A549 (cell line): ENCODE data around the gene HTT-AS. TPM values are rescaled to one million over a fixed set of nuclear protein-coding genes. Genes with fewer than 3 reads are reported as not detected.

ENCODE experiments used
- ATAC-seq, 2 experiments: fragments of 200-7000 bp in 1 of 2; fragments of >200 bp in 1 of 2; cut with Nextera tagmentation in 1 of 2; cut with Tn5 transposase in 1 of 2; 3 replicates each; pipeline versions ENCODE4 v1.8.0 to v1.9.1; 2018 to 2020; ENCODE audit warnings: mild to moderate bottlenecking in 1 of 2, moderate library complexity in 1 of 2
- CTCF ChIA-PET: fragments of 300-600 bp; sonication (Branson Sonifier 250); formaldehyde crosslinking; extraction: SDS; loops from one replicate; lab custom pipeline; 2021; ENCODE audit warnings: antibody characterized with exemption, inconsistent platforms; lab: Yijun Ruan, JAX
- POLR2A ChIA-PET: fragments of 350-600 bp; formaldehyde crosslinking; extraction: SDS; loops from one replicate; lab custom pipeline; 2021; ENCODE audit warnings: antibody characterized with exemption, inconsistent platforms; lab: Yijun Ruan, JAX
- DNase-seq, 2 experiments: peaks; one replicate each; pipeline versions ENCODE4 v3.0.0 to v3.0.0-alpha.2; 2011 to 2016; ENCODE audit warnings: low read depth in 1 of 2, low spot score in 1 of 2
- FAIRE-seq: peaks from 2 replicates; lab custom pipeline; 2011; peaks lifted over from hg19 to GRCh38; lab: Jason Lieb, UNC
- H3K27ac ChIP-seq, 2 experiments: fragments of >200 bp; sonication (Bioruptor Twin); formaldehyde crosslinking; 3 replicates each; pipeline ENCODE4 v1.5.1; 2016 to 2017
- H3K4me1 ChIP-seq: fragments of >200 bp; sonication (Bioruptor Twin); formaldehyde crosslinking; 3 replicates; pipeline ENCODE4 v1.6.1; 2016
- H3K4me2 ChIP-seq: fragments of >200 bp; sonication (Bioruptor Twin); formaldehyde crosslinking; 3 replicates; pipeline ENCODE4 v1.6.1; 2016
- H3K4me3 ChIP-seq: fragments of >200 bp; sonication (Bioruptor Twin); formaldehyde crosslinking; 3 replicates; pipeline ENCODE4 v1.5.1; 2016
- H3K9me3 ChIP-seq: fragments of >200 bp; sonication (Bioruptor Twin); formaldehyde crosslinking; 3 replicates; pipeline ENCODE4 v1.6.1; 2016
- BCL3 ChIP-seq: fragments of >200 bp; sonication (Bioruptor Twin); formaldehyde crosslinking; IDR thresholded peaks from 3 replicates; pipeline ENCODE4 v1.6.1; 2016
- CBX8 ChIP-seq: fragments of 200-600 bp; sonication (generic); IDR thresholded peaks from 2 replicates; pipeline ENCODE4 v1.6.1; 2016
- CHD2 ChIP-seq: fragments of 150-350 bp; IDR thresholded peaks from 2 replicates; pipeline ENCODE4 v1.6.1; 2014; ENCODE audit warnings: low read length; ENCODE audit not compliant: partially characterized antibody
- CHD4 ChIP-seq: fragments of 200-600 bp; sonication (generic); IDR thresholded peaks from 2 replicates; pipeline ENCODE4 v1.6.1; 2016; ENCODE audit warnings: antibody characterized with exemption, mild to moderate bottlenecking, borderline replicate concordance
- EHF ChIP-seq: fragments of 250-450 bp; sonication (Bioruptor Pico); IDR thresholded peaks from 2 replicates; pipeline ENCODE4 v1.5.0; 2020; ENCODE audit warnings: mild to moderate bottlenecking
- FOSB ChIP-seq: fragments of 250-450 bp; sonication (Bioruptor Pico); IDR thresholded peaks from 2 replicates; pipeline ENCODE4 v1.5.0; 2020; ENCODE audit warnings: mild to moderate bottlenecking, moderate library complexity
- FOXS1 ChIP-seq: fragments of 250-450 bp; sonication (Bioruptor Pico); IDR thresholded peaks from 2 replicates; pipeline ENCODE4 v1.5.0; 2020; ENCODE audit warnings: mild to moderate bottlenecking, moderate library complexity
- HDAC2 ChIP-seq: fragments of 200-600 bp; sonication (generic); IDR thresholded peaks from 2 replicates; pipeline ENCODE4 v1.6.1; 2016
- HEYL ChIP-seq: fragments of 250-450 bp; sonication (Bioruptor Pico); IDR thresholded peaks from 2 replicates; pipeline ENCODE4 v1.8.0; 2021; ENCODE audit warnings: mild to moderate bottlenecking, moderate library complexity
- HMGXB4 ChIP-seq: fragments of 250-450 bp; sonication (Bioruptor Pico); IDR thresholded peaks from 2 replicates; pipeline ENCODE4 v1.5.0; 2021; ENCODE audit warnings: mild to moderate bottlenecking, moderate library complexity, borderline replicate concordance
- HOXA7 ChIP-seq: fragments of 250-450 bp; sonication (Bioruptor Pico); IDR thresholded peaks from 2 replicates; pipeline ENCODE4 v1.5.0; 2020; ENCODE audit warnings: mild to moderate bottlenecking, moderate library complexity
- HOXB13 ChIP-seq: fragments of 250-450 bp; sonication (Bioruptor Pico); IDR thresholded peaks from 2 replicates; pipeline ENCODE4 v1.5.0; 2020; ENCODE audit warnings: low read depth, mild to moderate bottlenecking, moderate library complexity
- JUN ChIP-seq, 2 experiments: fragments of >200 bp; sonication (Bioruptor Twin); formaldehyde crosslinking; IDR thresholded peaks; 2 replicates in 1 of 2; 3 replicates in 1 of 2; pipeline ENCODE4 v1.6.1; 2016 to 2017
- KDM1A ChIP-seq: fragments of 200-600 bp; sonication (generic); IDR thresholded peaks from 2 replicates; pipeline ENCODE4 v1.6.1; 2016; ENCODE audit warnings: low read depth, mild to moderate bottlenecking
- MAFK ChIP-seq: fragments of 450-650 bp; IDR thresholded peaks from 2 replicates; pipeline ENCODE4 v1.6.1; 2014; ENCODE audit not compliant: partially characterized antibody
- MYC ChIP-seq: IDR thresholded peaks from 2 replicates; pipeline ENCODE4 v1.6.1; 2012; ENCODE audit warnings: mild to moderate bottlenecking, inconsistent platforms, low read length, improper control_type of control experiment, borderline replicate concordance
- NFE2L2 ChIP-seq: fragments of 150-350 bp; conservative IDR thresholded peaks from 2 replicates; pipeline ENCODE4 v1.6.1; 2014; ENCODE audit warnings: low read length
- NPAS2 ChIP-seq: fragments of 250-450 bp; sonication (Bioruptor Pico); IDR thresholded peaks from 2 replicates; pipeline ENCODE4 v1.8.0; 2022; ENCODE audit warnings: mild to moderate bottlenecking, moderate library complexity, borderline replicate concordance
- NR3C1 ChIP-seq: fragments of >200 bp; sonication (Bioruptor Twin); formaldehyde crosslinking; IDR thresholded peaks from 3 replicates; pipeline ENCODE4 v1.6.1; 2017
- PHF8 ChIP-seq: fragments of 200-600 bp; sonication (generic); IDR thresholded peaks from 2 replicates; pipeline ENCODE4 v1.6.1; 2016; ENCODE audit warnings: low read depth, mild to moderate bottlenecking, antibody characterized with exemption, moderate library complexity, borderline replicate concordance
- POLR2AphosphoS2 ChIP-seq: conservative IDR thresholded peaks from 2 replicates; pipeline ENCODE4 v1.6.1; 2012; ENCODE audit warnings: low read length, improper control_type of control experiment, inconsistent platforms
- SMC3 ChIP-seq: fragments of >200 bp; sonication (Bioruptor Twin); formaldehyde crosslinking; IDR thresholded peaks from 3 replicates; pipeline ENCODE4 v1.6.1; 2018; ENCODE audit warnings: inconsistent platforms
- TFCP2L1 ChIP-seq: fragments of 250-450 bp; sonication (Bioruptor Pico); IDR thresholded peaks from 2 replicates; pipeline ENCODE4 v1.5.0; 2021; ENCODE audit warnings: mild to moderate bottlenecking
- ZSCAN20 ChIP-seq: fragments of 250-450 bp; sonication (Bioruptor Pico); IDR thresholded peaks from 2 replicates; pipeline ENCODE4 v1.8.0; 2022; ENCODE audit warnings: mild to moderate bottlenecking, moderate library complexity
- WGBS: methylation state at CpG from one replicate; pipeline ENCODE4 v1.1.6; 2017; ENCODE audit errors: missing lambda C conversion rate; 5-methylcytosine and 5-hydroxymethylcytosine counted together
- polyA plus RNA-seq, 4 experiments: library from polyadenylated mRNA; depleted of rRNA in 3 of 4; stranded (reverse); fragments of >200 nt; fragmentation: RNase III in 1 of 4; extraction: RNeasy Plus Mini Kit Qiagen cat#74134 plus additional on column Dnase treatment in 1 of 4; gene quantifications; 2 replicates in 3 of 4; 3 replicates in 1 of 4; pipeline ENCODE4 v1.2.3, GENCODE V29; 2011 to 2017
- TF ChIP-seq, protein P1 (sequence below): fragments of >200 bp; sonication (Bioruptor Twin); formaldehyde crosslinking; IDR thresholded peaks from 3 replicates; pipeline ENCODE4 v1.5.1; 2016
- TF ChIP-seq, protein P2 (sequence below): fragments of >200 bp; sonication (Bioruptor Twin); formaldehyde crosslinking; IDR thresholded peaks from 2 replicates; pipeline ENCODE4 v1.6.1; 2016
- TF ChIP-seq, protein P3 (sequence below): IDR thresholded peaks from 2 replicates; pipeline ENCODE4 v1.6.1; 2012
- TF ChIP-seq, protein P4 (sequence below): fragments of 450-650 bp; IDR thresholded peaks from 2 replicates; pipeline ENCODE4 v1.6.1; 2014; ENCODE audit warnings: antibody characterized with exemption

Gene HTT-AS
- polyA plus RNA-seq, 2 of the 4 experiments (the other 2 are of a cell fraction), result not detected

DNA sequence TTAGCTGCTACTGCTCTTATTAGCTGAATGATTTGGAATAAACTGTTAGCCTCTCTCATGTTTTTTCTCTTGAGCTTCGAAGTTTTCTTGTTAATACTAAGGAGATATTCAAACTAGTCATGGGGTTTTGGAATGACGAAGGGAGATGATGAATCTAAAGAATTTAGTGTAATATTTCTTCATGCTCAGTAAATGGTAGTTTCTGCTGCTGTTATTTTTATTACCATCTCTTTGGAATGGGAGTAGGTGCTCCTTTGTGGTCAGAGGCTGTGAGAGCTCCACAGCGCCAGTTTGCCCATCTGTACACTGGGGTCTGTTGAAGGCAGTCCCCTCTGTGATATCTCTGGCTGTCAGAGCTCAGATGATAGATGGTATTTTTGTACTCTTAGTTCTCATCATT lies 33.9 kb upstream of the HTT-AS start (continued):
- TF ChIP-seq PHF8 (no peak), NR3C1 (no peak), HMGXB4 (CRISPR knock-in tag) (no peak)

- TF ChIP-seq MYC (no peak), ZSCAN20 (CRISPR knock-in tag) (no peak), HDAC2 (no peak), CBX8 (no peak), POLR2AphosphoS2 (no peak), HEYL (CRISPR knock-in tag) (no peak), MAFK (no peak), CHD4 (no peak), BCL3 (no peak), EHF (no peak), TFCP2L1 (CRISPR knock-in tag) (no peak), PHF8 (no peak), SMC3 (no peak), CHD2 (no peak), NFE2L2 (no peak)
- TF ChIP-seq, protein P1, sequence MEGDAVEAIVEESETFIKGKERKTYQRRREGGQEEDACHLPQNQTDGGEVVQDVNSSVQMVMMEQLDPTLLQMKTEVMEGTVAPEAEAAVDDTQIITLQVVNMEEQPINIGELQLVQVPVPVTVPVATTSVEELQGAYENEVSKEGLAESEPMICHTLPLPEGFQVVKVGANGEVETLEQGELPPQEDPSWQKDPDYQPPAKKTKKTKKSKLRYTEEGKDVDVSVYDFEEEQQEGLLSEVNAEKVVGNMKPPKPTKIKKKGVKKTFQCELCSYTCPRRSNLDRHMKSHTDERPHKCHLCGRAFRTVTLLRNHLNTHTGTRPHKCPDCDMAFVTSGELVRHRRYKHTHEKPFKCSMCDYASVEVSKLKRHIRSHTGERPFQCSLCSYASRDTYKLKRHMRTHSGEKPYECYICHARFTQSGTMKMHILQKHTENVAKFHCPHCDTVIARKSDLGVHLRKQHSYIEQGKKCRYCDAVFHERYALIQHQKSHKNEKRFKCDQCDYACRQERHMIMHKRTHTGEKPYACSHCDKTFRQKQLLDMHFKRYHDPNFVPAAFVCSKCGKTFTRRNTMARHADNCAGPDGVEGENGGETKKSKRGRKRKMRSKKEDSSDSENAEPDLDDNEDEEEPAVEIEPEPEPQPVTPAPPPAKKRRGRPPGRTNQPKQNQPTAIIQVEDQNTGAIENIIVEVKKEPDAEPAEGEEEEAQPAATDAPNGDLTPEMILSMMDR, result no peak
- TF ChIP-seq, protein P2, sequence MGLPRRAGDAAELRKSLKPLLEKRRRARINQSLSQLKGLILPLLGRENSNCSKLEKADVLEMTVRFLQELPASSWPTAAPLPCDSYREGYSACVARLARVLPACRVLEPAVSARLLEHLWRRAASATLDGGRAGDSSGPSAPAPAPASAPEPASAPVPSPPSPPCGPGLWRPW, result no peak
- no peaks in the 10 kb centered on the region for H3K9me3 ChIP-seq
- WGBS, result 91% methylated on average over 6 of the region's 6 CpGs
- POLR2A ChIA-PET, result no interaction called here
- H3K27ac ChIP-seq, result no peak overlapping the region
- peaks cover 4% of the 10 kb centered on the region; the same call in 2 of the 3 replicates for H3K4me1 ChIP-seq
- H3K4me2 ChIP-seq, result no peak overlapping the region
- CTCF ChIA-PET, result interaction anchor here (0.9 to 2.8 kb wide), 9 partner anchors 8 to 772 kb away, joined by 3 to 22 read pairs (median 11); no protein-coding TSS in a partner anchor
- ATAC-seq, result no peak
- DNase-seq, result no peak
- H3K4me3 ChIP-seq, result no peak overlapping the region
- FAIRE-seq, result no peak
Measured at GRCh38 chr4:3107691-3108121, 33.4 kb upstream of the HTT-AS start.

DNA sequence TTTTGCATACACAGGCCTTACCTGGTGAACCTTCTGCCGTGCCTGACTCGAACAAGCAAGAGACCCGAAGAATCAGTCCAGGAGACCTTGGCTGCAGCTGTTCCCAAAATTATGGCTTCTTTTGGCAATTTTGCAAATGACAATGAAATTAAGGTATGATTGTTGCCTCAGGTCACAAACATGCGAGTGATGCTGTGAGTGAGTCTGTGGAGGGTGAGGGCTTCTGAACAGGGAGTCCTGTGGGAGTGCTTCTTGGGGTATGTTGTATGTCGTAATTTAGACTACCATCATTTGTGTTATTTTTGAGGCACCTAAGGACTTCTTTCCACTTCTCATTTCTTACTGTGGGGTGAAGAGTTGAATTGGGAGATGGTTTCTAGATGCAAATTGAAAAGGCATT lies 32.9 kb upstream of the HTT-AS start:
- H3K27ac ChIP-seq, result no peak overlapping the region
- ChIA-PET CTCF (interaction anchor here (0.6 to 2.8 kb wide), 24 partner anchors 8 to 773 kb away, joined by 3 to 22 read pairs (median 4); partner anchors contain the start of gene HGFAC), POLR2A (no interaction called here)
- FAIRE-seq (no peak), ATAC-seq (no peak), DNase-seq (no peak)
- H3K4me2 ChIP-seq, result no peak overlapping the region
- WGBS, result 96% methylated on average over 5 of the region's 5 CpGs
- TF ChIP-seq EHF (no peak), HDAC2 (no peak), FOXS1 (CRISPR knock-in tag) (no peak), HOXB13 (no peak), NR3C1 (no peak), FOSB (CRISPR knock-in tag) (no peak), NPAS2 (no peak), KDM1A (no peak), JUN (IDR thresholded peaks at IDR 0.05) (no peak), ZSCAN20 (CRISPR knock-in tag) (no peak), SMC3 (no peak), HOXA7 (CRISPR knock-in tag) (no peak), POLR2AphosphoS2 (no peak)
- TF ChIP-seq, protein P3, sequence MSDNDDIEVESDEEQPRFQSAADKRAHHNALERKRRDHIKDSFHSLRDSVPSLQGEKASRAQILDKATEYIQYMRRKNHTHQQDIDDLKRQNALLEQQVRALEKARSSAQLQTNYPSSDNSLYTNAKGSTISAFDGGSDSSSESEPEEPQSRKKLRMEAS, result no peak
- TF ChIP-seq, protein P4, sequence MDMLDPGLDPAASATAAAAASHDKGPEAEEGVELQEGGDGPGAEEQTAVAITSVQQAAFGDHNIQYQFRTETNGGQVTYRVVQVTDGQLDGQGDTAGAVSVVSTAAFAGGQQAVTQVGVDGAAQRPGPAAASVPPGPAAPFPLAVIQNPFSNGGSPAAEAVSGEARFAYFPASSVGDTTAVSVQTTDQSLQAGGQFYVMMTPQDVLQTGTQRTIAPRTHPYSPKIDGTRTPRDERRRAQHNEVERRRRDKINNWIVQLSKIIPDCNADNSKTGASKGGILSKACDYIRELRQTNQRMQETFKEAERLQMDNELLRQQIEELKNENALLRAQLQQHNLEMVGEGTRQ, result no peak
- peaks cover 4% of the 10 kb centered on the region; the same call in 2 of the 3 replicates for H3K4me1 ChIP-seq
- no peak overlapping the region for H3K4me3 ChIP-seq
- H3K9me3 ChIP-seq, result no peaks in the 10 kb centered on the region
